Measurements from ENCODE around the gene BCL2A1. TPM values are rescaled to one million over a fixed set of nuclear protein-coding genes. Genes with fewer than 3 reads are reported as not detected.
"Not testable (repeated sequence)": the region's sequence is repeated elsewhere in the genome, so short reads cannot be mapped to it uniquely, and the experiment has no call there.

BCL2A1 gene
- total and polyA plus RNA-seq, 4 donors, result 0.50 to 2.9 (median 1.2) TPM

GRCh38 chr15:80020731-80021130 is 49.7 kb upstream of the BCL2A1 start:
- WGBS, result 81% methylated on average over 3 of the region's 3 CpGs
- TF ChIP-seq EGR1 (IDR thresholded peaks at IDR 0.05; ENCODE audit: low read depth in 2 of 2) (no peak), RAD21 (IDR thresholded peaks at IDR 0.05) (no peak), ZBTB33 (IDR thresholded peaks at IDR 0.05) (no peak), YY1 (IDR thresholded peaks at IDR 0.05) (no peak), SP1 (IDR thresholded peaks at IDR 0.05) (no peak), REST (IDR thresholded peaks at IDR 0.05) (no peak)
- no peaks in the 10 kb centered on the region for H3K4me1 ChIP-seq (ENCODE audit: control insufficient read depth in 4 of 4, insufficient read depth in 4 of 4, low read length in 3 of 4)

GRCh38 chr15:80020149-80020548 is 49.2 kb upstream of the BCL2A1 start:
- H3K9ac ChIP-seq (ENCODE audit: low read depth in 1 of 2, low read length in 2 of 2); H3K27me3 ChIP-seq (ENCODE audit: control insufficient read depth in 4 of 4, insufficient read depth in 4 of 4, low read length in 3 of 4); H3K27ac ChIP-seq (ENCODE audit: low read depth in 1 of 2, low read length in 2 of 2); H3K4me3 ChIP-seq (ENCODE audit: low read depth in 1 of 3, low read length in 3 of 3); H3K4me1 ChIP-seq (ENCODE audit: control insufficient read depth in 4 of 4, insufficient read depth in 4 of 4, low read length in 3 of 4); H3K9me3 ChIP-seq (ENCODE audit: control insufficient read depth in 4 of 4, low read length in 3 of 4); DNase-seq (ENCODE audit: low spot score); H3K36me3 ChIP-seq (ENCODE audit: control insufficient read depth in 4 of 4, insufficient read depth in 3 of 4, low read depth in 1 of 4, low read length in 3 of 4): not testable (repeated sequence)
- 94% methylated on average over 6 of the region's 6 CpGs for WGBS

More at GRCh38 chr15:80020731-80021130, 49.7 kb upstream of the BCL2A1 start:
- no peaks in the 10 kb centered on the region for H3K36me3 ChIP-seq (ENCODE audit: control insufficient read depth in 4 of 4, insufficient read depth in 3 of 4, low read depth in 1 of 4, low read length in 3 of 4)
- H3K27ac ChIP-seq (ENCODE audit: low read depth in 1 of 2, low read length in 2 of 2), result no peak overlapping the region
- H3K9ac ChIP-seq (ENCODE audit: low read depth in 1 of 2, low read length in 2 of 2), result no peak overlapping the region
- no peaks in the 10 kb centered on the region for H3K27me3 ChIP-seq (ENCODE audit: control insufficient read depth in 4 of 4, insufficient read depth in 4 of 4, low read length in 3 of 4)
- no peak for DNase-seq (ENCODE audit: low spot score)
- no peaks in the 10 kb centered on the region for H3K9me3 ChIP-seq (ENCODE audit: control insufficient read depth in 4 of 4, low read length in 3 of 4)
- no peak overlapping the region for H3K4me3 ChIP-seq (ENCODE audit: low read depth in 1 of 3, low read length in 3 of 3)

DNA sequence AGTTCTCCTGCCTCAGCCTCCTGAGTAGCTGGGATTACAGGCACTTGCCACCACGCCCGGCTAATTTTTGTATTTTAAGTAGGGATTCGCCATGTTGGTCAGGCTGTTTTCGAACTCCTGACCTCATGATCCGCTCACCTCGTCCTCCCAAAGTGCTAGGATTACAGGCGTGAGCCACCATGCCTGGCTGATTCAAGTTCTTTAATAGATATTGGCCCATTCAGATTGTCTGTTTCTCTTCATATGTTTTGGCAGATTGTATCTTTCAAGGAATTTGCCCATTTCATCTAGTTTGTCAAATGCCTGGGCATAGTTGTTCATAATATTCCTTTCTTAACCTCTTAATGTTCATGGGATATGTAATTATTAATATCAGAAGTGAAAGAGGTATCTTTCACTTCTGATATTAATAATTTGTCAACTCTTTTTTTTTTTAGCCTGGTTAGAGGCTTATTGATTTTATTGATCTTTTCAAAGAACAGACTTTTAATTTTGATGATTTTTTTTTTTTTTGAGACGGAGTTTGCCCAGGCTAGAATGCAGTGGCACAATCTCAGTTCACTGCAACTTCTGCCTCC is 48.3 kb upstream of the BCL2A1 start:
- WGBS, result 94% methylated on average over 8 of the region's 8 CpGs
- H3K27ac ChIP-seq (ENCODE audit: low read depth in 1 of 2, low read length in 2 of 2), result no peak overlapping the region
- DNase-seq (ENCODE audit: low spot score), result no peak
- no peaks in the 10 kb centered on the region for H3K36me3 ChIP-seq (ENCODE audit: control insufficient read depth in 4 of 4, insufficient read depth in 3 of 4, low read depth in 1 of 4, low read length in 3 of 4)
- no peaks in the 10 kb centered on the region for H3K4me1 ChIP-seq (ENCODE audit: control insufficient read depth in 4 of 4, insufficient read depth in 4 of 4, low read length in 3 of 4)
- no peaks in the 10 kb centered on the region for H3K27me3 ChIP-seq (ENCODE audit: control insufficient read depth in 4 of 4, insufficient read depth in 4 of 4, low read length in 3 of 4)
- no peak overlapping the region for H3K9ac ChIP-seq (ENCODE audit: low read depth in 1 of 2, low read length in 2 of 2)
- H3K4me3 ChIP-seq (ENCODE audit: low read depth in 1 of 3, low read length in 3 of 3), result no peak overlapping the region
- no peaks in the 10 kb centered on the region for H3K9me3 ChIP-seq (ENCODE audit: control insufficient read depth in 4 of 4, low read length in 3 of 4)
- TF ChIP-seq, protein P1, sequence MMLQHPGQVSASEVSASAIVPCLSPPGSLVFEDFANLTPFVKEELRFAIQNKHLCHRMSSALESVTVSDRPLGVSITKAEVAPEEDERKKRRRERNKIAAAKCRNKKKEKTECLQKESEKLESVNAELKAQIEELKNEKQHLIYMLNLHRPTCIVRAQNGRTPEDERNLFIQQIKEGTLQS (IDR thresholded peaks at IDR 0.05), result no peak
- TF ChIP-seq GABPA (IDR thresholded peaks at IDR 0.05 in 1 of 2, conservative IDR thresholded peaks at IDR 0.05 in 1 of 2) (no peak), JUND (IDR thresholded peaks at IDR 0.05) (no peak), YY1 (IDR thresholded peaks at IDR 0.05) (no peak), HNF4A (conservative IDR thresholded peaks at IDR 0.05) (no peak), REST (IDR thresholded peaks at IDR 0.05) (no peak), FOXA2 (IDR thresholded peaks at IDR 0.05) (no peak), FOXA1 (IDR thresholded peaks at IDR 0.05) (no peak), ZBTB33 (IDR thresholded peaks at IDR 0.05) (no peak), RXRA (IDR thresholded peaks at IDR 0.05) (no peak), MAX (IDR thresholded peaks at IDR 0.05) (no peak), NR2F2 (IDR thresholded peaks at IDR 0.05) (no peak), RAD21 (IDR thresholded peaks at IDR 0.05) (no peak), EGR1 (IDR thresholded peaks at IDR 0.05; ENCODE audit: low read depth in 2 of 2) (no peak), TAF1 (conservative IDR thresholded peaks at IDR 0.05) (no peak)

Data from liver (tissue), 9 donors.